ENCODE results near the gene DNAJC11.

DNAJC11 gene

GRCh38 chr1:6594977-6595740 is 106.5 kb downstream of the DNAJC11 start:
- WGBS, 2 donors (ENCODE audit: extremely low coverage in 2 of 2, insufficient read length in 2 of 2, insufficient replicate concordance in 1 of 2) = no CpG with 5 or more reads among the region's 11 CpGs
- H3K36me3 ChIP-seq (replicated peaks in 1 of 2; ENCODE audit: control insufficient read depth in 2 of 2, insufficient read depth in 2 of 2, low read length in 2 of 2) = peaks cover 47 to 91% of the 10 kb centered on the region in 2 donors

DNA sequence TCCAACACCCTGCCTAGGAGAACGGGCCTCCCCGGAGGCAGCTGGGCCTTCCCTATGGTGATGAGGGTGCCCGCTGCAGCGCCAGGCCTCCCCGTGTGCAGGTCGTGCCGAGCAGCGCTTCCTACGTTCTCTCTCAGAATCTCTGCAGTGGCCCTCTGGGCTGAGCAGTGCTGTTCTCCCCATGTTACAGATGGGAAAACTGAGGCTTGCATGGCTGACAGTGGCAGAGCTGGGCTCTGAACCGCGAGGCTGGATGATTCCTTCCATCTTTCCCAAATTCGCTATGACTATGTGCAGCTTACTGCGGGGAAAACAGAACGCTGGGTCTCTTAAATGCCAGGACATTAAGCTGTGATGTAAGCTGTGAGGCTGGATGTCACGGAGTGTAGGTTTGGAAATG is 107.8 kb downstream of the DNAJC11 start:
- Histone ChIP-seq H3K36me3 (replicated peaks in 1 of 2; ENCODE audit: control insufficient read depth in 2 of 2, insufficient read depth in 2 of 2, low read length in 2 of 2) (peaks cover 54 to 95% of the 10 kb centered on the region in 2 donors), H3K4me1 (ENCODE audit: control insufficient read depth in 2 of 2, insufficient read depth in 1 of 2, low read depth in 1 of 2, low read length in 2 of 2) (no peaks in the 10 kb centered on the region), H3K79me1 (ENCODE audit: low read depth, low read length) (peaks cover 4% of the 10 kb centered on the region)

More at GRCh38 chr1:6594977-6595740, 106.5 kb downstream of the DNAJC11 start:
- Histone ChIP-seq H3K4me3 (ENCODE audit: low read length in 2 of 2) (no peak overlapping the region), H2BK12ac (ENCODE audit: low read length) (no peak overlapping the region), H3K79me1 (ENCODE audit: low read depth, low read length) (peaks cover 12% of the 10 kb centered on the region), H2BK15ac (ENCODE audit: low read length) (no peak overlapping the region), H3K18ac (ENCODE audit: low read length) (no peak overlapping the region), H4K8ac (ENCODE audit: low read depth, low read length) (no peak overlapping the region), H3K23ac (ENCODE audit: low read depth, low read length, poor library complexity) (no peak overlapping the region), H4K91ac (ENCODE audit: low read depth, low read length, poor library complexity) (no peak overlapping the region), H3K9me3 (replicated peaks in 1 of 2; ENCODE audit: control insufficient read depth in 2 of 2, insufficient read depth in 1 of 2, low read depth in 1 of 2, low read length in 2 of 2) (no peaks in the 10 kb centered on the region), H3K14ac (ENCODE audit: low read length) (no peak overlapping the region), H3K4ac (ENCODE audit: low read length) (no peak overlapping the region), H3K4me2 (ENCODE audit: insufficient read depth, low read length, poor library complexity, severe bottlenecking) (no peak overlapping the region), H3K27ac (replicated peaks; ENCODE audit: low read length) (no peak overlapping the region), H2BK5ac (ENCODE audit: low read length) (no peak overlapping the region), H3K9ac (ENCODE audit: low read depth, low read length, poor library complexity) (no peak overlapping the region), H2AK5ac (ENCODE audit: low read depth, low read length) (no peak overlapping the region), H3K4me1 (ENCODE audit: control insufficient read depth in 2 of 2, insufficient read depth in 1 of 2, low read depth in 1 of 2, low read length in 2 of 2) (peaks cover 0 to 5% of the 10 kb centered on the region in 2 donors), H2AFZ (ENCODE audit: low read length) (no peak overlapping the region), H3K27me3 (ENCODE audit: control insufficient read depth in 3 of 3, insufficient read depth in 3 of 3, low read depth in 1 of 3, low read length in 3 of 3) (no peaks in the 10 kb centered on the region), H2BK120ac (ENCODE audit: low read depth, low read length) (no peak overlapping the region)
- DNase-seq (ENCODE audit: low spot score) = no peak

GRCh38 chr1:6592865-6593593 is 108.6 kb downstream of the DNAJC11 start:
- Histone ChIP-seq H3K4ac (ENCODE audit: low read length) (no peak overlapping the region), H4K8ac (ENCODE audit: low read depth, low read length) (no peak overlapping the region), H3K27ac (replicated peaks; ENCODE audit: low read length) (no peak overlapping the region), H4K91ac (ENCODE audit: low read depth, low read length, poor library complexity) (no peak overlapping the region), H3K4me3 (ENCODE audit: low read length in 2 of 2) (no peak overlapping the region), H3K4me1 (ENCODE audit: control insufficient read depth in 2 of 2, insufficient read depth in 1 of 2, low read depth in 1 of 2, low read length in 2 of 2) (no peaks in the 10 kb centered on the region), H2AK5ac (ENCODE audit: low read depth, low read length) (no peak overlapping the region), H2BK12ac (ENCODE audit: low read length) (no peak overlapping the region), H2BK120ac (ENCODE audit: low read depth, low read length) (no peak overlapping the region), H3K4me2 (ENCODE audit: insufficient read depth, low read length, poor library complexity, severe bottlenecking) (no peak overlapping the region), H3K23ac (ENCODE audit: low read depth, low read length, poor library complexity) (peak overlapping the region; percentile 38), H2BK5ac (ENCODE audit: low read length) (peak overlapping the region; percentile 22), H3K79me1 (ENCODE audit: low read depth, low read length) (peaks cover 5% of the 10 kb centered on the region), H2AFZ (ENCODE audit: low read length) (no peak overlapping the region), H2BK15ac (ENCODE audit: low read length) (no peak overlapping the region), H3K18ac (ENCODE audit: low read length) (no peak overlapping the region), H3K14ac (ENCODE audit: low read length) (no peak overlapping the region), H3K9me3 (replicated peaks in 1 of 2; ENCODE audit: control insufficient read depth in 2 of 2, insufficient read depth in 1 of 2, low read depth in 1 of 2, low read length in 2 of 2) (no peaks in the 10 kb centered on the region), H3K9ac (ENCODE audit: low read depth, low read length, poor library complexity) (peak overlapping the region; percentile 50), H3K27me3 (ENCODE audit: control insufficient read depth in 3 of 3, insufficient read depth in 3 of 3, low read depth in 1 of 3, low read length in 3 of 3) (no peaks in the 10 kb centered on the region), H3K36me3 (replicated peaks in 1 of 2; ENCODE audit: control insufficient read depth in 2 of 2, insufficient read depth in 2 of 2, low read length in 2 of 2) (peaks cover 58 to 98% of the 10 kb centered on the region in 2 donors)
- no CpG with 5 or more reads among the region's 38 CpGs for WGBS, 2 donors (ENCODE audit: extremely low coverage in 2 of 2, insufficient read length in 2 of 2, insufficient replicate concordance in 1 of 2)
- DNase-seq (ENCODE audit: low spot score) = no peak

More for the DNA sequence above, 107.8 kb downstream of the DNAJC11 start:
- Histone ChIP-seq H3K9me3 (replicated peaks in 1 of 2; ENCODE audit: control insufficient read depth in 2 of 2, insufficient read depth in 1 of 2, low read depth in 1 of 2, low read length in 2 of 2) (no peaks in the 10 kb centered on the region), H2BK12ac (ENCODE audit: low read length) (no peak overlapping the region), H2BK5ac (ENCODE audit: low read length) (no peak overlapping the region), H3K27ac (replicated peaks; ENCODE audit: low read length) (no peak overlapping the region), H2AK5ac (ENCODE audit: low read depth, low read length) (no peak overlapping the region), H2BK15ac (ENCODE audit: low read length) (no peak overlapping the region), H2AFZ (ENCODE audit: low read length) (no peak overlapping the region), H3K27me3 (ENCODE audit: control insufficient read depth in 3 of 3, insufficient read depth in 3 of 3, low read depth in 1 of 3, low read length in 3 of 3) (no peaks in the 10 kb centered on the region), H3K23ac (ENCODE audit: low read depth, low read length, poor library complexity) (no peak overlapping the region), H4K8ac (ENCODE audit: low read depth, low read length) (no peak overlapping the region), H3K14ac (ENCODE audit: low read length) (no peak overlapping the region), H3K4ac (ENCODE audit: low read length) (no peak overlapping the region), H3K4me2 (ENCODE audit: insufficient read depth, low read length, poor library complexity, severe bottlenecking) (no peak overlapping the region), H3K9ac (ENCODE audit: low read depth, low read length, poor library complexity) (no peak overlapping the region), H4K91ac (ENCODE audit: low read depth, low read length, poor library complexity) (no peak overlapping the region), H3K4me3 (ENCODE audit: low read length in 2 of 2) (no peak overlapping the region), H3K18ac (ENCODE audit: low read length) (no peak overlapping the region), H2BK120ac (ENCODE audit: low read depth, low read length) (no peak overlapping the region)
- no peak for DNase-seq (ENCODE audit: low spot score)
- no CpG with 5 or more reads among the region's 15 CpGs for WGBS, 2 donors (ENCODE audit: extremely low coverage in 2 of 2, insufficient read length in 2 of 2, insufficient replicate concordance in 1 of 2)

- no CpG with 5 or more reads among the region's 5 CpGs for whole genome bisulfite sequencing, 2 donors (ENCODE audit: extremely low coverage in 2 of 2, insufficient read length in 2 of 2, insufficient replicate concordance in 1 of 2)
- H2BK5ac ChIP-seq (ENCODE audit: low read length) = peak overlapping the region; percentile 22
- DNase-seq (ENCODE audit: low spot score) = no peak
- H3K9ac ChIP-seq (ENCODE audit: low read depth, low read length, poor library complexity) = no peak overlapping the region
- H2BK15ac ChIP-seq (ENCODE audit: low read length) = no peak overlapping the region
- H3K14ac ChIP-seq (ENCODE audit: low read length) = no peak overlapping the region
- no peak overlapping the region for H3K4ac ChIP-seq (ENCODE audit: low read length)
- H3K23ac ChIP-seq (ENCODE audit: low read depth, low read length, poor library complexity) = no peak overlapping the region
- H3K79me1 ChIP-seq (ENCODE audit: low read depth, low read length) = peaks cover 7% of the 10 kb centered on the region
- no peak overlapping the region for H4K8ac ChIP-seq (ENCODE audit: low read depth, low read length)
- no peak overlapping the region for H2BK120ac ChIP-seq (ENCODE audit: low read depth, low read length)
- no peaks in the 10 kb centered on the region for H3K27me3 ChIP-seq (ENCODE audit: control insufficient read depth in 3 of 3, insufficient read depth in 3 of 3, low read depth in 1 of 3, low read length in 3 of 3)
- H3K27ac ChIP-seq (replicated peaks; ENCODE audit: low read length) = no peak overlapping the region
- H3K4me2 ChIP-seq (ENCODE audit: insufficient read depth, low read length, poor library complexity, severe bottlenecking) = no peak overlapping the region
- no peak overlapping the region for H4K91ac ChIP-seq (ENCODE audit: low read depth, low read length, poor library complexity)
- no peaks in the 10 kb centered on the region for H3K9me3 ChIP-seq (replicated peaks in 1 of 2; ENCODE audit: control insufficient read depth in 2 of 2, insufficient read depth in 1 of 2, low read depth in 1 of 2, low read length in 2 of 2)
- peaks cover 58 to 98% of the 10 kb centered on the region in 2 donors for H3K36me3 ChIP-seq (replicated peaks in 1 of 2; ENCODE audit: control insufficient read depth in 2 of 2, insufficient read depth in 2 of 2, low read length in 2 of 2)
- no peak overlapping the region for H3K4me3 ChIP-seq (ENCODE audit: low read length in 2 of 2)
- H2AFZ ChIP-seq (ENCODE audit: low read length) = no peak overlapping the region
- no peaks in the 10 kb centered on the region for H3K4me1 ChIP-seq (ENCODE audit: control insufficient read depth in 2 of 2, insufficient read depth in 1 of 2, low read depth in 1 of 2, low read length in 2 of 2)
- H3K18ac ChIP-seq (ENCODE audit: low read length) = no peak overlapping the region
- no peak overlapping the region for H2AK5ac ChIP-seq (ENCODE audit: low read depth, low read length)
- no peak overlapping the region for H2BK12ac ChIP-seq (ENCODE audit: low read length)
These were observed 109.2 kb downstream of the DNAJC11 start for GRCh38 chr1:6592441-6592840.

All from neuronal stem cell (in vitro differentiated cells).